ENCODE results near the gene C5orf34. TPM values are rescaled to one million over a fixed set of nuclear protein-coding genes. Genes with fewer than 3 reads are reported as not detected.

The C5orf34 gene
- total and polyA plus RNA-seq, 9 of the 15 experiments (the other 6 are each of a cell fraction or from before 2014, with no cell fraction given) = 13.2 to 32.6 (median 20.7) TPM

DNA sequence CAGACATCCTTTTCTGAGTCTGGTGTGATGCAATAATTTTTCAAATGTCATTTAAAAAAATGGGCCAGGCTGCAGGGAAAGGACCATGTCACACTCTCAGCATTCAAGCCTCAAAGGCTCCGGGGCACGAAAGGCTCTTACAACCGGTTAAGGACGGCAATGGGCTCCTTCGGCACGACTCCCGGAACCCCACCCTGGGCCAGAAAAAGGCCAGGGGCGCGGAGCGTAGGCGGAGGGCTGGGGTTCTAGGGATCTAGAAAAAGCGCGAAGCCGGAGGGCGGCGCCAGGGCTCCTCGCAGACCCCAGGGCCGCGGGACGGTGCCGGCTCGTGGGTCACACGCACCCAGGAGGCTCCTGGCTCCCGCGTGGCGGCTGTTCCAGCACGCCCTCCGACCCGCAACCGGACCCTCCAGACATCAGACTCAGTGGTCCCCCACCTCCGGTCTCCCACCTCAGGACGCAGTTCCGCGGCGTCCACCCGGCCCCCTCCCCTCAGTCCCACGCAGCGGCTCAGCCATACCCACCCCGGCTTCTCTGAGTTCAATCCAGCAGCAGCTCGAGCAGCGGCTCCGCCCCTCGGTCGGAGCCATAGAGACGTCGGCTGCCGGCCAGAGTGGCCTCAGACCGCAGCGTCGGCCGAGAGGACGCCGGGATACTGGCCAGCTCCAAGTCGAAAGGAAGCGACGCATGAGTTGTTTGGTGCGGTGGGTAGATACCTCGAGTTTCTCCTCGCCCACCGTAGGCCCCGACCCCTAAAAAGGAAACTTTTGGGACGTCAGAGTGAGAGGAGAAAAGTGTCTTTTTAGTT lies 31.4 kb downstream of the C5orf34 start, which contains the start of gene TMEM267 (continued):
- TF ChIP-seq PBX2 (CRISPR knock-in tag; IDR thresholded peaks at IDR 0.05; ENCODE audit: low read depth) = no peak
- peak; percentile 45; the same call in 1 of the 2 replicates for TF ChIP-seq PBX2 (tag; conservative IDR thresholded peaks at IDR 0.05; ENCODE audit: low read depth)
- no peak for TF ChIP-seq SIRT6 (IDR thresholded peaks at IDR 0.05; ENCODE audit: low read depth, low read length)
- peak; percentile 20; the same call in 1 of the 2 replicates for TF ChIP-seq DEAF1 (CRISPR knock-in tag; IDR thresholded peaks at IDR 0.05)
- TF ChIP-seq ZNF121 (CRISPR knock-in tag; conservative IDR thresholded peaks at IDR 0.05) = no peak
- TF ChIP-seq ZNF12 (CRISPR knock-in tag; IDR thresholded peaks at IDR 0.05) = peak; percentile 58; the same call in 1 of the 2 replicates
- TF ChIP-seq, protein P1, sequence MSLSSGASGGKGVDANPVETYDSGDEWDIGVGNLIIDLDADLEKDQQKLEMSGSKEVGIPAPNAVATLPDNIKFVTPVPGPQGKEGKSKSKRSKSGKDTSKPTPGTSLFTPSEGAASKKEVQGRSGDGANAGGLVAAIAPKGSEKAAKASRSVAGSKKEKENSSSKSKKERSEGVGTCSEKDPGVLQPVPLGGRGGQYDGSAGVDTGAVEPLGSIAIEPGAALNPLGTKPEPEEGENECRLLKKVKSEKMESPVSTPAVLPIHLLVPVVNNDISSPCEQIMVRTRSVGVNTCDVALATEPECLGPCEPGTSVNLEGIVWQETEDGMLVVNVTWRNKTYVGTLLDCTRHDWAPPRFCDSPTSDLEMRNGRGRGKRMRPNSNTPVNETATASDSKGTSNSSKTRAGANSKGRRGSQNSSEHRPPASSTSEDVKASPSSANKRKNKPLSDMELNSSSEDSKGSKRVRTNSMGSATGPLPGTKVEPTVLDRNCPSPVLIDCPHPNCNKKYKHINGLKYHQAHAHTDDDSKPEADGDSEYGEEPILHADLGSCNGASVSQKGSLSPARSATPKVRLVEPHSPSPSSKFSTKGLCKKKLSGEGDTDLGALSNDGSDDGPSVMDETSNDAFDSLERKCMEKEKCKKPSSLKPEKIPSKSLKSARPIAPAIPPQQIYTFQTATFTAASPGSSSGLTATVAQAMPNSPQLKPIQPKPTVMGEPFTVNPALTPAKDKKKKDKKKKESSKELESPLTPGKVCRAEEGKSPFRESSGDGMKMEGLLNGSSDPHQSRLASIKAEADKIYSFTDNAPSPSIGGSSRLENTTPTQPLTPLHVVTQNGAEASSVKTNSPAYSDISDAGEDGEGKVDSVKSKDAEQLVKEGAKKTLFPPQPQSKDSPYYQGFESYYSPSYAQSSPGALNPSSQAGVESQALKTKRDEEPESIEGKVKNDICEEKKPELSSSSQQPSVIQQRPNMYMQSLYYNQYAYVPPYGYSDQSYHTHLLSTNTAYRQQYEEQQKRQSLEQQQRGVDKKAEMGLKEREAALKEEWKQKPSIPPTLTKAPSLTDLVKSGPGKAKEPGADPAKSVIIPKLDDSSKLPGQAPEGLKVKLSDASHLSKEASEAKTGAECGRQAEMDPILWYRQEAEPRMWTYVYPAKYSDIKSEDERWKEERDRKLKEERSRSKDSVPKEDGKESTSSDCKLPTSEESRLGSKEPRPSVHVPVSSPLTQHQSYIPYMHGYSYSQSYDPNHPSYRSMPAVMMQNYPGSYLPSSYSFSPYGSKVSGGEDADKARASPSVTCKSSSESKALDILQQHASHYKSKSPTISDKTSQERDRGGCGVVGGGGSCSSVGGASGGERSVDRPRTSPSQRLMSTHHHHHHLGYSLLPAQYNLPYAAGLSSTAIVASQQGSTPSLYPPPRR (CRISPR knock-in tag; IDR thresholded peaks at IDR 0.05; ENCODE audit: borderline replicate concordance) = no peak
- TF ChIP-seq SPI1 (IDR thresholded peaks at IDR 0.05; ENCODE audit: borderline replicate concordance, low read depth, low read length) = no peak
- TF ChIP-seq RNF2 (IDR thresholded peaks at IDR 0.05) = peak; percentile 81
- TF ChIP-seq SRF (CRISPR knock-in tag; IDR thresholded peaks at IDR 0.05) = 0 out of 4 replicates have a peak, but pooled peaks of 1 of the 2 experiments have one; percentile 34
- peak; percentile 57; the same call in 1 of the 2 replicates for TF ChIP-seq NCOR1 (IDR thresholded peaks at IDR 0.05)
- TF ChIP-seq, protein P2, sequence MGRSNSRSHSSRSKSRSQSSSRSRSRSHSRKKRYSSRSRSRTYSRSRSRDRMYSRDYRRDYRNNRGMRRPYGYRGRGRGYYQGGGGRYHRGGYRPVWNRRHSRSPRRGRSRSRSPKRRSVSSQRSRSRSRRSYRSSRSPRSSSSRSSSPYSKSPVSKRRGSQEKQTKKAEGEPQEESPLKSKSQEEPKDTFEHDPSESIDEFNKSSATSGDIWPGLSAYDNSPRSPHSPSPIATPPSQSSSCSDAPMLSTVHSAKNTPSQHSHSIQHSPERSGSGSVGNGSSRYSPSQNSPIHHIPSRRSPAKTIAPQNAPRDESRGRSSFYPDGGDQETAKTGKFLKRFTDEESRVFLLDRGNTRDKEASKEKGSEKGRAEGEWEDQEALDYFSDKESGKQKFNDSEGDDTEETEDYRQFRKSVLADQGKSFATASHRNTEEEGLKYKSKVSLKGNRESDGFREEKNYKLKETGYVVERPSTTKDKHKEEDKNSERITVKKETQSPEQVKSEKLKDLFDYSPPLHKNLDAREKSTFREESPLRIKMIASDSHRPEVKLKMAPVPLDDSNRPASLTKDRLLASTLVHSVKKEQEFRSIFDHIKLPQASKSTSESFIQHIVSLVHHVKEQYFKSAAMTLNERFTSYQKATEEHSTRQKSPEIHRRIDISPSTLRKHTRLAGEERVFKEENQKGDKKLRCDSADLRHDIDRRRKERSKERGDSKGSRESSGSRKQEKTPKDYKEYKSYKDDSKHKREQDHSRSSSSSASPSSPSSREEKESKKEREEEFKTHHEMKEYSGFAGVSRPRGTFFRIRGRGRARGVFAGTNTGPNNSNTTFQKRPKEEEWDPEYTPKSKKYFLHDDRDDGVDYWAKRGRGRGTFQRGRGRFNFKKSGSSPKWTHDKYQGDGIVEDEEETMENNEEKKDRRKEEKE (IDR thresholded peaks at IDR 0.05; ENCODE audit: borderline replicate concordance in 1 of 2, control insufficient read depth in 1 of 2, low read depth in 2 of 2, low read length in 1 of 2) = no peak; a peak in 1 of 4 replicates
- TF ChIP-seq KDM2B (CRISPR knock-in tag; IDR thresholded peaks at IDR 0.05) = no peak
- peak; percentile 99 for TF ChIP-seq RBFOX2 (IDR thresholded peaks at IDR 0.05; ENCODE audit: low read depth, low read length)

Data from K562 (cell line).